ENCODE results near the gene TLE1.

GRCh38 chr9:81646337-81646736 lies 43.0 kb downstream of the TLE1 start:
- TF ChIP-seq GATA2 (IDR thresholded peaks at IDR 0.05; ENCODE audit: low read depth, low read length) (no peak), GATA3 (IDR thresholded peaks at IDR 0.05; ENCODE audit: low read depth, low read length) (no peak)

Measured in SH-SY5Y (cell line).